ENCODE results near the gene P4HB. TPM values are rescaled to one million over a fixed set of nuclear protein-coding genes. Genes with fewer than 3 reads are reported as not detected.
A peak's percentile ranks its signal among the peaks of the same experiment; 100 is the strongest.
"Not testable (repeated sequence)": the region's sequence is repeated elsewhere in the genome, so short reads cannot be mapped to it uniquely, and the experiment has no call there.

The P4HB gene
- total and polyA plus RNA-seq, 7 experiments from 2014 or later = 161 to 568 (median 285) TPM

GRCh38 chr17:81840059-81840458 lies 20.3 kb downstream of the P4HB start:
- H3K27me3 ChIP-seq (ENCODE audit: control insufficient read depth in 2 of 2, insufficient read depth in 2 of 2, low read length in 2 of 2); H3K4me3 ChIP-seq (ENCODE audit: low read length); H3K4me1 ChIP-seq (ENCODE audit: control insufficient read depth in 2 of 2, insufficient read depth in 2 of 2, low read length in 2 of 2); H3K27ac Mint-ChIP-seq; H3K9me3 Mint-ChIP-seq; ATAC-seq; H3K4me1 Mint-ChIP-seq; CTCF ChIA-PET; H3K9me3 ChIP-seq (ENCODE audit: control insufficient read depth in 2 of 3, low read length in 3 of 3); intact Hi-C loops (cut with micrococcal nuclease); H3K27ac ChIP-seq (ENCODE audit: low read depth, low read length); DNase-seq; H3K27me3 Mint-ChIP-seq; H3K4me3 Mint-ChIP-seq: not testable (repeated sequence)
- peaks cover 0 to 10% (median 0%) of the 10 kb centered on the region in 5 donors for H3K36me3 Mint-ChIP-seq
- POLR2A ChIA-PET = interaction anchor here (1.1 kb wide), 1 partner anchor 30 kb away, joined by 3 read pairs; no protein-coding TSS in a partner anchor
- H3K36me3 ChIP-seq (ENCODE audit: control insufficient read depth in 2 of 3, insufficient read depth in 3 of 3, low read length in 3 of 3) = peaks cover 0 to 25% (median 5%) of the 10 kb centered on the region in 3 experiments

- H3K27ac ChIP-seq (ENCODE audit: low read depth, low read length) = no peak overlapping the region
- H3K27ac Mint-ChIP-seq = no peak overlapping the region
- H3K4me1 ChIP-seq (ENCODE audit: control insufficient read depth in 2 of 2, insufficient read depth in 2 of 2, low read length in 2 of 2) = no peaks in the 10 kb centered on the region
- no peaks in the 10 kb centered on the region for H3K27me3 Mint-ChIP-seq
- peaks cover 0 to 5% (median 0%) of the 10 kb centered on the region in 7 donors for H3K4me1 Mint-ChIP-seq
- no peaks in the 10 kb centered on the region for H3K9me3 Mint-ChIP-seq
- POLR2A ChIA-PET = interaction anchor here (1.1 kb wide), 1 partner anchor 31 kb away, joined by 3 read pairs; no protein-coding TSS in a partner anchor
- no peak for DNase-seq
- H3K4me3 Mint-ChIP-seq = no peak overlapping the region
- H3K9me3 ChIP-seq (ENCODE audit: control insufficient read depth in 2 of 3, low read length in 3 of 3) = no peaks in the 10 kb centered on the region
- intact Hi-C loops (cut with micrococcal nuclease) = no loop called here
- H3K36me3 ChIP-seq (ENCODE audit: control insufficient read depth in 2 of 3, insufficient read depth in 3 of 3, low read length in 3 of 3) = peaks cover 0 to 17% (median 5%) of the 10 kb centered on the region in 3 experiments
- no peak overlapping the region for H3K4me3 ChIP-seq (ENCODE audit: low read length)
- ATAC-seq = no peak
- no peaks in the 10 kb centered on the region for H3K27me3 ChIP-seq (ENCODE audit: control insufficient read depth in 2 of 2, insufficient read depth in 2 of 2, low read length in 2 of 2)
- CTCF ChIA-PET = no interaction called here
- H3K36me3 Mint-ChIP-seq = peaks cover 0 to 4% (median 0%) of the 10 kb centered on the region in 5 donors
These were observed 21.0 kb downstream of the P4HB start for GRCh38 chr17:81839301-81839700.

GRCh38 chr17:81838753-81839255 lies 21.5 kb downstream of the P4HB start:
- DNase-seq (no peak), ATAC-seq (no peak)
- H3K9me3 Mint-ChIP-seq = no peaks in the 10 kb centered on the region
- no peak overlapping the region for H3K27ac ChIP-seq (ENCODE audit: low read depth, low read length)
- no peak overlapping the region for H3K4me3 ChIP-seq (ENCODE audit: low read length)
- peaks cover 0 to 5% (median 0%) of the 10 kb centered on the region in 7 donors for H3K4me1 Mint-ChIP-seq
- intact Hi-C loops (cut with micrococcal nuclease) = no loop called here
- H3K36me3 ChIP-seq (ENCODE audit: control insufficient read depth in 2 of 3, insufficient read depth in 3 of 3, low read length in 3 of 3) = peaks cover 0 to 12% (median 5%) of the 10 kb centered on the region in 3 experiments
- no peaks in the 10 kb centered on the region for H3K27me3 ChIP-seq (ENCODE audit: control insufficient read depth in 2 of 2, insufficient read depth in 2 of 2, low read length in 2 of 2)
- H3K4me3 Mint-ChIP-seq = no peak overlapping the region
- ChIA-PET POLR2A (no interaction called here), CTCF (no interaction called here)
- H3K36me3 Mint-ChIP-seq = peaks cover 0 to 4% (median 0%) of the 10 kb centered on the region in 5 donors
- H3K9me3 ChIP-seq (ENCODE audit: control insufficient read depth in 2 of 3, low read length in 3 of 3) = no peaks in the 10 kb centered on the region
- H3K4me1 ChIP-seq (ENCODE audit: control insufficient read depth in 2 of 2, insufficient read depth in 2 of 2, low read length in 2 of 2) = peaks cover 1 to 3% of the 10 kb centered on the region in 2 donors
- no peak overlapping the region for H3K27ac Mint-ChIP-seq
- no peaks in the 10 kb centered on the region for H3K27me3 Mint-ChIP-seq

- Histone ChIP-seq H3K27me3 (ENCODE audit: control insufficient read depth in 2 of 2, insufficient read depth in 2 of 2, low read length in 2 of 2) (no peaks in the 10 kb centered on the region), H3K36me3 (ENCODE audit: control insufficient read depth in 2 of 3, insufficient read depth in 3 of 3, low read length in 3 of 3) (peaks cover 0 to under 1% (median 0%) of the 10 kb centered on the region in 3 experiments), H3K4me1 (ENCODE audit: control insufficient read depth in 2 of 2, insufficient read depth in 2 of 2, low read length in 2 of 2) (peaks cover 6 to 7% of the 10 kb centered on the region in 2 donors), H3K27ac (ENCODE audit: low read depth, low read length) (no peak overlapping the region), H3K9me3 (ENCODE audit: control insufficient read depth in 2 of 3, low read length in 3 of 3) (no peaks in the 10 kb centered on the region), H3K4me3 (ENCODE audit: low read length) (no peak overlapping the region)
- ChIA-PET CTCF (no interaction called here), POLR2A (no interaction called here)
- DNase-seq (no peak), ATAC-seq (peak; percentile 53)
- Mint-ChIP-seq H3K4me1 (peaks cover 0 to 5% (median under 1%) of the 10 kb centered on the region in 7 donors), H3K36me3 (no peaks in the 10 kb centered on the region), H3K9me3 (no peaks in the 10 kb centered on the region), H3K27ac (peak overlapping the region in 1 of 9 donors; percentile 68), H3K27me3 (no peaks in the 10 kb centered on the region), H3K4me3 (peak overlapping the region in 1 of 10 donors; percentile 63)
- intact Hi-C loops (cut with micrococcal nuclease) = no loop called here
These were observed 22.7 kb downstream of the P4HB start for GRCh38 chr17:81837641-81838040.

GRCh38 chr17:81834831-81835267 lies 25.5 kb downstream of the P4HB start, which contains the start of gene PPP1R27:
TSS of gene PPP1R27 (minus strand) at chr17:81835050. CDS start at chr17:81834953, 97 bp downstream.
- Mint-ChIP-seq H3K27me3 (no peaks in the 10 kb centered on the region), H3K27ac (peak within 1 kb of the TSS in 8 of 9 donors; percentile 57 to 93 (median 89))

GRCh38 chr17:81833921-81834830 lies 26.2 kb downstream of the P4HB start:
- H3K27ac Mint-ChIP-seq = peak overlapping the region in 8 of 9 donors; percentile 57 to 93 (median 89)
- POLR2A ChIA-PET = interaction anchor here (0.9 to 2.2 kb wide), 5 partner anchors 9 to 36 kb away, joined by 3 to 8 read pairs (median 7); partner anchors contain the start of gene P4HB

More at GRCh38 chr17:81834831-81835267, 25.5 kb downstream of the P4HB start, which contains the start of gene PPP1R27:
- Histone ChIP-seq H3K9me3 (ENCODE audit: control insufficient read depth in 2 of 3, low read length in 3 of 3) (no peaks in the 10 kb centered on the region), H3K27ac (ENCODE audit: low read depth, low read length) (peak within 1 kb of the TSS; percentile 91), H3K36me3 (ENCODE audit: control insufficient read depth in 2 of 3, insufficient read depth in 3 of 3, low read length in 3 of 3) (no peaks in the 10 kb centered on the region), H3K4me3 (ENCODE audit: low read length) (no peak within 1 kb of the TSS), H3K4me1 (ENCODE audit: control insufficient read depth in 2 of 2, insufficient read depth in 2 of 2, low read length in 2 of 2) (peaks cover 13 to 16% of the 10 kb centered on the region in 2 donors), H3K27me3 (ENCODE audit: control insufficient read depth in 2 of 2, insufficient read depth in 2 of 2, low read length in 2 of 2) (no peaks in the 10 kb centered on the region)
- ATAC-seq (no peak), DNase-seq (no peak)
- H3K4me1 Mint-ChIP-seq = peaks cover 8 to 22% (median 15%) of the 10 kb centered on the region in 7 donors
- ChIA-PET POLR2A (interaction anchor here (0.9 to 2.2 kb wide), 3 partner anchors 9 to 26 kb away, joined by 3 to 8 read pairs (median 3); partner anchors contain the start of gene P4HB), CTCF (interaction anchor here (0.6 kb wide), 1 partner anchor 1632 kb away, joined by 3 read pairs; no protein-coding TSS in a partner anchor)
- no peaks in the 10 kb centered on the region for H3K36me3 Mint-ChIP-seq
- peak within 1 kb of the TSS; percentile 68 to 93 (median 78) for H3K4me3 Mint-ChIP-seq
- peaks cover 0 to 3% (median 0%) of the 10 kb centered on the region in 11 donors for H3K9me3 Mint-ChIP-seq
- intact Hi-C loops (cut with micrococcal nuclease) = loop anchor here (5.0 kb wide), 2 partner anchors 57 to 187 kb away; partner anchors contain the start of genes CENPX (in 2 of the 2), LRRC45 (in 2 of the 2), ALYREF (in 1 of the 2) and ANAPC11 (in 1 of the 2)

More at GRCh38 chr17:81833921-81834830, 26.2 kb downstream of the P4HB start:
- Histone ChIP-seq H3K4me1 (ENCODE audit: control insufficient read depth in 2 of 2, insufficient read depth in 2 of 2, low read length in 2 of 2) (peaks cover 13 to 16% of the 10 kb centered on the region in 2 donors), H3K27ac (ENCODE audit: low read depth, low read length) (peak overlapping the region; percentile 91), H3K9me3 (ENCODE audit: control insufficient read depth in 2 of 3, low read length in 3 of 3) (no peaks in the 10 kb centered on the region), H3K4me3 (ENCODE audit: low read length) (peak overlapping the region; percentile 82), H3K36me3 (ENCODE audit: control insufficient read depth in 2 of 3, insufficient read depth in 3 of 3, low read length in 3 of 3) (no peaks in the 10 kb centered on the region), H3K27me3 (ENCODE audit: control insufficient read depth in 2 of 2, insufficient read depth in 2 of 2, low read length in 2 of 2) (no peaks in the 10 kb centered on the region)
- Mint-ChIP-seq H3K4me1 (peaks cover 8 to 23% (median 15%) of the 10 kb centered on the region in 7 donors), H3K36me3 (no peaks in the 10 kb centered on the region), H3K9me3 (peaks cover 0 to 3% (median 0%) of the 10 kb centered on the region in 11 donors), H3K4me3 (peak overlapping the region; percentile 68 to 93 (median 78)), H3K27me3 (no peaks in the 10 kb centered on the region)
- DNase-seq = peak in 1 of 9 donors; percentile 9
- no peak for ATAC-seq
- intact Hi-C loops (cut with micrococcal nuclease) = loop anchor here (1.0 to 5.0 kb wide), 7 partner anchors 26 to 197 kb away; partner anchors contain the start of genes CENPX (in 2 of the 2), LRRC45 (in 2 of the 2), MRPL12 (in 2 of the 2) and P4HB (in 2 of the 2)
- CTCF ChIA-PET = interaction anchor here (0.6 kb wide), 1 partner anchor 1631 kb away, joined by 3 read pairs; no protein-coding TSS in a partner anchor

Data from naive thymus-derived CD4-positive, alpha-beta T cell (primary cell).